HL-60/S4 treated with phorbol 12-myristate 13-acetate at 8.2 ng/mL for 4 days and 3 days (cell line): ENCODE measurements around the gene CUL4B.
"Not testable (repeated sequence)": the region's sequence is repeated elsewhere in the genome, so short reads cannot be mapped to it uniquely, and the experiment has no call there.

Source experiments
- in situ Hi-C: fragments of 300-500 bp; cut with MboI; formaldehyde crosslinking; loops from 2 replicates; pipeline ENCODE4 v1.15.0; 2022; ENCODE audit warnings: low sequenced_read_pairs

CUL4B gene

GRCh38 chrX:120534413-120535205 is 26.2 kb downstream of the CUL4B start:
- in situ Hi-C loops, result no loop called here

- in situ Hi-C loops, result no loop called here
These were observed 37.9 kb downstream of the CUL4B start for GRCh38 chrX:120522820-120523219.

- in situ Hi-C loops, result no loop called here
These were observed 42.8 kb downstream of the CUL4B start for GRCh38 chrX:120517936-120518335.

GRCh38 chrX:120514236-120514635 is 46.5 kb downstream of the CUL4B start:
- in situ Hi-C loops, result no loop called here

GRCh38 chrX:120512627-120513026 is 48.1 kb downstream of the CUL4B start:
- in situ Hi-C loops, result no loop called here

GRCh38 chrX:120512222-120512621 is 48.5 kb downstream of the CUL4B start:
- in situ Hi-C loops, result no loop called here

GRCh38 chrX:120504569-120504968 is 56.2 kb downstream of the CUL4B start:
- in situ Hi-C loops, result no loop called here

- in situ Hi-C loops, result no loop called here
These were observed 61.3 kb downstream of the CUL4B start for GRCh38 chrX:120499301-120500072.

GRCh38 chrX:120490119-120490518 is 70.6 kb downstream of the CUL4B start:
- in situ Hi-C loops, result not testable (repeated sequence)

GRCh38 chrX:120486786-120487185 is 74.0 kb downstream of the CUL4B start:
- in situ Hi-C loops, result no loop called here

- in situ Hi-C loops, result no loop called here
These were observed 74.9 kb downstream of the CUL4B start for GRCh38 chrX:120485638-120486520.

GRCh38 chrX:120485315-120485637 is 75.5 kb downstream of the CUL4B start:
- in situ Hi-C loops, result no loop called here

GRCh38 chrX:120477453-120477852 is 83.3 kb downstream of the CUL4B start:
- in situ Hi-C loops, result no loop called here

- in situ Hi-C loops, result no loop called here
These were observed 84.0 kb downstream of the CUL4B start for GRCh38 chrX:120476714-120477113.

- in situ Hi-C loops, result not testable (repeated sequence)
These were observed 85.3 kb downstream of the CUL4B start for GRCh38 chrX:120475447-120475846.
